ENCODE measurements around the gene ACIN1.

Gene ACIN1

DNA sequence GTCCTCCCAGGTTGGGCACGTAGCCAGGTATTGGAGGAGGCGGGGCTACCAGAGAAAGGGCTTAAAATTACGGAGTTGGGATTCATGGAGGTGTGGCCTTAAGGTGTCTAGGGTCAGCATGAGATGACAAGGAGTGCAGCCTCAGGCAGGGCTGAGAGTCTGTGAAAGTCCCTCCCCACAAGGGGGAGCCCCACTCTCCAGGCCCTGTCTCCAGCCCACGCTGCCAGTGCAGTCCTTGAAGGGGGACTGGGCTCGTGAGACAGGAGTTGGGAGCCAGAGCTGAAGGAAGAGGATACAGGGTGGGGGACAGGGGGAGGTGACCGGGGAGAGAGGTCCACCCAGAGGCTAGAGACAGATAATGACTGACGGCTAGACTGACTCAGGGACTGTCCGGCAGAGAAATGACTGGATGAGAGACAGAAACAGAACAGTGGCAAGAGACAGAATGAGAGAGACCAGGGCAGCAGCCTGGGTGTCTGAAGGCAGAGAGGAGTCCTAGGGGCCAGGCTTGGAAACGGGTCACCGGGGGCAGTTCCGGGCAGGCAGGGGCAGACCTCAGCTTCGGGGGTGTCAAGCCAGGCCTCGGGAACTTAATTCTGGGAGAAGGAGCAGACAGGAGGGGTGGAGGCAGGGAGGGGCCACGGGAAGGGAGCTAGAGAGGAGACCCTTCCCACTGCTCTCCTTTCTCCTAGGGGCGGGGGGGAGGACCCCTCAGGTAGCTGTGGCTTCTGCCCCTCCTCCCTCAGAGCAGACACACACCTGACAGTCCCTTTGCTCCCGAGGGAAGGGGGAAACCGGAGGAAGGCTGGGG is 38.6 kb downstream of the ACIN1 start:
- DNase-seq, result peak; percentile 61 to 69

DNA sequence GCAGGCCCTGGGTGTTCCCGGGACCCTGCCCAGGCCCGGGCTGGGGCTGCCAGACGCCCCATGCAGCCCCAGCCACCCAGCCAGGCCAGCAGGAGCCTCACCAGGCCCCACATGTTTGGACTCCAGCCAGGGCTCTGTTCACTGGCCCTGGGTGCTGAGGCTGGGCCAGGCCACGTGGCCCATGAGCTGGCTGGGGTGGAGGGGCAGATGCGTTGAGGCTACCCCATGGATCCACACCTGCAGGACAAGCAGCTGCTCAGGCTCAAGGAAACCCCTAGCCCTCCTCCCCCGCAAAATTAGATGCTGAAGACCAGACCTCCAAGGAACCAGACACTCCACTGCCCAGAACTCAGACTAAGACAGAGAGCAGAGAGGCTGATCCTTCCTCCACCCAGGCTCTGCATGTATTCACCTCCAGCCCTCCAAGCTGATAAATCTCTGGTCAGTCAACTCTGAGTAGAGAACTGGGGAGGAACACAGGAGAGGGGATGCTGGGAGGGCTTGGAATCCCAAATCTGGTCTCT is 39.3 kb downstream of the ACIN1 start:
- no peak for DNase-seq

DNA sequence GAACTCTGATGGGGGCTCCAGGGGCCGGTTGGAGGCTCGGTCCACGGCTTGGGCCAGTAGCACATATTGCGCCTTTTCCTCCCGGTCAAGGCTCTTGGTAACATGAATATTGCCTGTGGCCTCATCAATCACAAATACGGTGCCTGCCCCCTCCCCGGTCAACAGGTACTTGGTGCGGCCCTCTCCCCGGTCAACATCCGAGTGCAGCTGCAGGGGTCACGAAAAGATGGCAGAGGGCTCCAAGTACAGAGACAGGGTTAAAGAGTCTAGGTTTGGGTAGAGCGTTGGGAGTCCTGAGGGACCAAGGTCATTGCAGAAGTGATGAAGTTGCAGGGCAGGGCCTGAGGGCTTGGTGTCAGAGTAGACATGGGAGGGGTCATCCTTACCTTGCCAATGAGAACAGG is 39.8 kb downstream of the ACIN1 start:
- DNase-seq, result no peak

DNA sequence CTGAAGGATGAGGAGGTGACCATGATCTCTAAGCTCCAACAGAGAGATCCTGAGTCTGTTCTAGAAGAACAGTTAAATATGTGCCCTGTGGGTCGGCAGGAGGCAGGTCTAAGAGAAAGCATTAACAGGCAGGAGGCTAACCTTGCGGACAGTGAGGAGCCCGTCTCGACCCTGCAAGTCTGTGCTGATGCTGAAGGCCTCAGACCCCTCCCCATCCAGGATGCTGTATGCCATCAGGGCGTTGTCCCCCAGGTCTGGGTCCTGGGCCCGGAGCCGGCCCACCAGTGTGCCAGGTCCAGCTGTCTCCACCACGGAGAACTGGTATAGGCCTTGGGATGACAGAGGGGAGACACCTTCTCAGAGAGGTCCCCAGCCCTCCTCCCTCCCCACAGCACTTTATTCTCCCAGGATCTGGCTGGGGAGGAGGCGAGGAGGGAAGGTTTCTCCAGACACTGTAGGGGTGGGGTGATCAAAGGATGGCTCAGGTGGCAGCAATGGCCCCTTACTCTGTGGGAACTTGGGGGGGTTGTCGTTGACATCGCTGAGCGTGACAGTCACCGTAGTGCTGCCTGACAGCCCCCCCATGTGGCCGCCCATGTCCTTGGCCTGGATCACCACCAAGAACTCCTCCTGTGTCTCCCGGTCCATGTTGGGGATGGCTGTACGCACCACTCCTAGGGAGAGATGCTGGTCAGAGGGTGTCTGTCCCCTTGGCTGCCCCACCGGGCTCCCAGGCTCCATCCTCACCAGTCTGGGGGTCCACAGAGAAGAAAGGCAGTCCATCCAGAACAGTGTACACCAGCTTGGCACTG is 40.7 kb downstream of the ACIN1 start:
- DNase-seq, result peak in 1 of 2 experiments; percentile 20

DNA sequence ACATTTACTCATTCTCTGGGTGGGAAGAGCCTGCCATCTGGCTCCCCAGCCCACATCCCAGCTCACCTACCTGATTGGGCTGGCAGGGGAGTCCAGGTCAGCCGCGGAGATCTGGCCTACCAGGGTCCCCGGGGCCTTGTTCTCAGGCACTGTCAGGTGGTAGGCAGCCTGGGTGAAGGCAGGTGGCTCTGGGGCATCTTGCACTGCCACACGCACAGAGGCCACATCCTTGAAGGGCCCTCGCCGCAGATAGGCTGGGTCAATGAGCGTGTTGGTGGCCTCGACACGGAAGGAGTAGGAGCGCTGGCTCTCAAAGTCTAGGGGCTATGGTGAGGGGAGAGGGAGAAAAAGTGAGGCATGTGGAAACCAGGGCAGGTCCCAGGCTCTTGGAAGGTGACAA is 41.5 kb downstream of the ACIN1 start:
- no peak for DNase-seq

DNA sequence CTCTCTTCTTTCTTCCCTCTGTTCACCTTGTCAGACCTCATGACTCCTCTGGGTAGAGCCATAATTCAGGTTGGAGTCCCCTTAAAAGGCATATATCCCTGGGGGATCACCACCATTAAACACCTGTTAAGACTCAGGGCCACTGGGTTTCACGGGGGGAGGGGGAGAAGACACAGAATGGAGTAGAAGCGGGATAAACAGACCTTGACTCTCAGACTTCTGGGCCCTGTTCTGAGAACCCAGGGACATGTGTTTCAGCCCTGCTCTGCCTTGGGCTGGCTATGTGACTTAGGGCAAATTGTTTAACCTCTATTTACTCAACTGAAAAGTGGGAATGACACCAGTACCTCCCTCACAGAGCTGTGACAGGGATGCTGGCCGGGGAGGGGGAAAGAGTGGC is 42.3 kb downstream of the ACIN1 start:
- no peak for DNase-seq

DNA sequence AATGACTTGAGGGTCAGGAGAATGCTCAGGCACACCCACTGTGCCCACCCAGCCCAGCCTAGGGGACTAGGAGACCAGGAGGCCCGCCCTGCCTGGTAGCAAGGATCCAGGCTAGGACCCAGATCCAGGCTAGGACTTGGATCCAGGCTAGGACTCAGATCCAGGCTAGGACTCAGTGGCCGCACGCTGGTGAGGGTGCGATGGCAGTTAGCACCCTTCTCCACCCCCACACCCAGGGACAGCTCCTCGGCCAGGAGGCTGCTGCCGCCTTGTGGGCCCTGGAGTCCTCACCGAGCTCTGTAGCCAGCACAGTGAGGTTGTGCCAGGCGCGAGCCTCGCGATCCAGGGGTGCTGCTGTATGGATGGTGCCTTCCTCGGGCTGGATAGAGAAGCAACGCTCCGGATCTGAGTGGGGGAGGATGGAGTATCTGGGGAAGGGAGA is 42.7 kb downstream of the ACIN1 start:
- DNase-seq, result no peak

DNA sequence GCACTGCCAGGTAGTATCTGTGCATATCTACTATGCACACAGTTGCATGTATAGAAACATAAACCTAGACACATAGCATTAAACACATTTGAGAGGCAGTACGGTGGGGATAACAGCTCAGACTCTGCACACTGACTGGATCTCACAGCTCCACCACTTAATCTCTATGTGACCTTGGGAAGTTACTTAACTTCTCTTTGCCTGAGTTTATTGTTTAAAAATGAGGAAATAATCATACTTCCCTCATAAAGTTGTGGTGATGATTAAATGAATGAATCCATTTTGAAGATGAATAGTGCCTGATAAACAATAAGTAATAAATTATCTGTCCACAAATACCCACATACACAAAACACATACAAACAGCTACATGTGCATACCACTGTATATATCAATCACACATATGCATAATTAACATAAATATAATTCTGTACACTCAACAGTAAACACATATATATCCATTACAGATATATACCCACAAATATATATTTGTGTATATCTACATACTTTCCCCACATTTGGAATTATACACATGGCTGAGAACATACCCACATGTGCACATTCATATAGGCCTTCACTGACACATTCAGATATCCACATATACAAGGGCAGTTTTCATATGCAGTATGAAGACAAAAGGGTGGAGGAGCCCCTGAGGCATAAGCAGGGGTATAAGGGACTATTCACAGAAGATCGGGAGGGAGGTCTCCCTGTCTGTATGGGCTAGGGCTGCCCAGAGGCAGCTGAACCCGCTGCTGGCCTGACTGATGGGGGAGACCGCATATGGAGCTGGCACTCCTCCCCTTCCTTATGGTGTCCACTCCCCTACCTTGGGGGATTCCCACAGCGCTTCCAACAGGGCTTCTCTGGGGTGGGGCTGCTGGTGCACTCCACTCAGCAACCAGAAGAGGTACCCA is 43.5 kb downstream of the ACIN1 start:
- no peak for DNase-seq

DNA sequence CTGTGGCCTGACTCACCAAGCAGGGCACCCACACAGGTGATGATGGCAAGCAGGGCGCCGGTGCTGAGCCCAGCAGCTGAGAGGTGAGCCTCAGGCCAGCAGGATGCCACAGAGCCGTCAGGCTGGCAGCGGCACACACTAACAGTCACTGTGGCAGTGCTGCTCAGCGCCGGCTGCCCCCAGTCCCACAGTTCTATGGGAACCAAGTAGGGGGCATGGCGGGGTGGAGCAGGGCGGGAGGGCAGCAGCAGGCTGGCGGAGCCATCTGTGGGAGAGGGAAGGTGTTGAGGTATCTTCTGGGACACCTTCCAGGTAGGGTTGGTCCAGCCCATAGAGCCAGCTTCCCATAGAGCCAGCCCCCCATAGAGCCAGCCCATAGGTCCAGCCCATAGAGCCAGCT is 45.9 kb downstream of the ACIN1 start:
- DNase-seq, result no peak

DNA sequence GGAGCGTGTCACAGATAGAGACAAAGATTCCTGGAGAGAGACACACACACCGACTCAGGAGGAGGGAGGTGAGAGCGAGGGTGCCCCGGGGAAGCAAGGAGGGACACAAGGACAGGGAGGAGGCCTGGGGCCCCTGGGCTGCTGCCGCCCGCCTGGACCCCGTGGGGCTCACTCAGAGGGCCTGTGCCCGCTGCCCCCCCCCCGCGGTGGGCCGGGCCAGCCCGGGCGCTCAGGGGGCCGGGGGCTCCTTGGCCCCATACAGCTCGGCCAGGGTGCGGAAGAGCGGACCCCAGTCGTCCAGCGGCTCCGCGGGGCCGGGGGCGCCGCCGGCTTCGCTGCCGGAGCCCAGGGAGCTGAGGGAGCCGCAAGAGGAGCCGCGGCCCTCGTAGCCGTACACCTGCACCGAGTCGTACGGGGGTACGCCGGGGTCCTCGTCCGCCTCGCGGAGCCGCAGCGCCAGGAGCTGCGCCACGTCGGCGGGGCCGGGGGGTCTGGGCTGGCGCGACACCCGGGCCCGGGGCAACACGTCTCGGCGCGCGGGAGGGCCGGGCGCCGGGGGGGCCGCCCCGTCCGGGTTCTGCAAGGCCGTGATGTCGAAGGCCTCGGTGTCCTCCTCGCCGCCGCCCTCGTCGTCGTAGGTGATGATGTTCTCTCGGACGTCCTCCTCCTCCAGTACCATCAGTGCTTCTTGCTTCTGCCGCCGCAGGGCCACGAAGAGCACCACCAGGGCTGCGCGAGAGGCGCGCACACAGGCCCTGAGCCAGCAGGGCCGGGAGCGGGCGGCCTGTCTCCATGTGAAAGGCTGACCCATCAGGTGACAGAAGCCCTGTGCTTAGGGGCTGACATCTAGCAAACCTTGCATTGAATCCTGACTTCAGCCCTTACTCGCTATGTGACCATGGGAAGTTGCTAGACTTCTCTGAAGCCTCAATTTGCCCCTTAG is 46.9 kb downstream of the ACIN1 start:
- DNase-seq, result no peak

DNA sequence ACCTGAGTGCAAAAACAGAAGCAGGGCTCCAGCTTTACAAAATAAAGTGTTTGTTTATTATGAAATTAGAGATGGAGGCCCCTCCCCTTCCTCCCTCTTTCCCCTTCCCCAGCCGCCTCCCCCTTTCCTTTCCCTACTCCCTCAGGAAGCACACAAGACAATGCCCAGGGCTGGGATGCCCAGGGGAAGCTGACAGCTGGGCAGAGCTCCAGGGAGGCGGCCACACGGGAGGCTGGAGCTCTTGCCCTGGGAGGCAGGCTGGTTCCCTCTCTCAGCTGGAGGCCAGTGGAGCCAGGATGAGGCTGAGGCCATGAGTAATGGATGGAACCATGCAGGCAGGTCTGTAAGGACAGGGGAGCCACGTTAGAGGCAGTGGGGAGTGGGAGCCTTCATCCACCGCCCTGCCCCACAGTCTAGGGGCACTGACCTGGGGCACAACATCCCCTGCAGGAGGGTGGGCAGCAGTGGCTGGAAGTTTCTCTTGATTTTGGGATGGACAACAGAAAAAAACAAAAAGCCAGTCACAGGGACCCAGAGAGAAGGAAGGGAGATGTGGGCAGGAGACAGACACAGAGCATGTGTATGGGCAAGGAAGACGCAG is 47.8 kb downstream of the ACIN1 start:
- DNase-seq, result no peak

DNA sequence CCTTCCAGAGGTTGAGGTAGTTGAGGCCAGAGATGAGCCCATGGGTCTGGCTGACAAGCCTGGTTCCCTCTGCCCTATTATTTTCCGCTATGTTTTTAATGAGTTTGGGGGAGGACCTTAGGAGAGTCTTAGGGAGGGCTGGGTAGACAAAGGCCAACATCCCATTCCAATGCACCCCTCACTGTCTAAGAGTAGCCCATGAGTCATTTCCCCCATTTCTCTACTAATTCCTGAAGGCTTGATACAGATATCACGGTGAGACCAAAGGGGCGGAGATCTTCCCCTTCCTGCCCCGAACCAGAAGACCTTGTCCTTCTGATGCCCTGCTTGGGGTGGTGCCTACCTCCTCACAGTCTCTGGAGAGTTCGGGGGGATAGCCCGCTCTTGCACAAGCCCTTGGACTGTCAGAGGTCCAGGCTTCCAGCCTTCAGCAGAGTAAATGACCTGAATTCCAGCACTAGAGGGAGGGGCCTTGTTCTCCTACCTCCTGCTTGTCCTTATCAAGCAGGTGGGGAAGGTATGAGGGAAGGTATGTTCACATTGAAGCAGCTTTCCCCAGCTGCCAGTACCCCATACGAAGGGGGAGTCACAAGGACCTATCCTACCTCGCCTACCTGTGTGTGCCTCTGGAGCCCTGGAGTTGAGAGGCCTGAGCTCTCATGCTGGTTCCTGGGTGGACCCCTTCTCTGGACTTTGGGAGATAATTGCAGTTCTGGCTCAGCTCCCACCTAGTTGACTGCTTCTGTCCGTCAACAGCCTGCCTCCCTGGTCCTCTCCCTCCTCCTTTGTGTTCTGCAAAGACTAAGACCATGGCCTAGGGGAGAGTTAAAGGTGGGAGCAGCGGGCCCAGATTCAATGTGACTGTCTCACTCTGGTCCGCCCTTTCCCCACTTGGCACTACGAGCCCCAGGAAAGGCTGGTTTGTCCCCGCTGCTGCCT is 49.2 kb downstream of the ACIN1 start:
- no peak for DNase-seq

DNA sequence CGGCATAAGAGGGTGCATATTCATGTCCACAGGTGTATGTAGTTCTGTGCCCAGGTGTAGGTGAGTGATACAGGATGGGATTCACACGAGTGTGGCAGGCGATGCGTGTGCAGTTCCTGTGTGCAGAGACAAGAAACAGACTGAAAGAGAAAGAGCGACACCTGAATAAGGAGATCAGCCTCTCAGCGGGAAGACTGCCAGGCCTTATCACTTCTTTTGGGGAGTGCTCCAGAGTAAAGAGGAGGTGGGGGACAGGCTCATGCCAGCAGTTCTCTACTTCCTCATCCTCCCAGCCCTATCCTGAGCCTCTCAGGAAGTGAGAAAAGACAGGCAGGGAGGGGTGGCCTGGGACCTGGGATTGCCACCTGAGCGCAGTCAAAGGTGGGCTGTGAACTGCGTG is 50.1 kb downstream of the ACIN1 start:
- no peak for DNase-seq

DNA sequence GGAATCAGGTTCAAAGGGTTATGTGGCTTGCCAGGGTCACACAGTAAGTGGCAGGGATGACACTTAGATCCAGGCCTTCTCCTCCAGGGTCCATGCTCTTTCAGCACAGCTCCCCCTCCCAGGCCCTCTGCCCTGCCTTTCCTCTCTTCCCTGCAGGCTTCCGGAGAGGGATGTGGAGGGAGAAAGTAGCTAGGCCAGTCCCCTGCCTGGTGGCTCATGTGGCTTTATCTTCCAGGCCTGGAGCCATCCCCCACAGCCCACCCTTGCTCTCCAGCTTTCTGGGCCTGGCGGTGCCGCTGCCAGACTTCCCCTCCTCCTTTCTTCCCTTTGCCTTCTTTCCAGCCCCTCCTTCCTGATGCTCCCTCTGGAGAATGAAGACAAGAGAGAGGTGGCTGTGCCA is 51.2 kb downstream of the ACIN1 start:
- no peak for DNase-seq

DNA sequence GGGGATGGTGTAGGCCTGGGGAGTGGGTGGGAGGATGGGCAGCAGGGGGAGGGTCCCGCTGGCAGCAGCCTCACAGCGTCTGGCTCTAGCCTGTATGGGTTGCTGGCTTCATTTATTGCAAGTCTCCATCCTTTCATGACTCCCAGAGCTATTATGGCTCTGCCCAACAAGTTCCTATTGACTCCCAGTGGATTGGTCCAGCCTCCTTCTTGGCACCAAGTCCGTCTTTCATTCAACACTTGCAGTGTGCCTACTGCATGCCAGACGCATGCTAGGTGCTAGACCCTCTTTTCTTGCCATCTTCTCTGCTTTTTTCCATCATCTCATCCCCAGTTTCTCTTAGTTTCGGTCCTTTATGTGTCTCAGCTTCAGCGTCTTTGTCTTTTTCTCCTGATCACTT is 51.8 kb downstream of the ACIN1 start:
- no peak for DNase-seq

DNA sequence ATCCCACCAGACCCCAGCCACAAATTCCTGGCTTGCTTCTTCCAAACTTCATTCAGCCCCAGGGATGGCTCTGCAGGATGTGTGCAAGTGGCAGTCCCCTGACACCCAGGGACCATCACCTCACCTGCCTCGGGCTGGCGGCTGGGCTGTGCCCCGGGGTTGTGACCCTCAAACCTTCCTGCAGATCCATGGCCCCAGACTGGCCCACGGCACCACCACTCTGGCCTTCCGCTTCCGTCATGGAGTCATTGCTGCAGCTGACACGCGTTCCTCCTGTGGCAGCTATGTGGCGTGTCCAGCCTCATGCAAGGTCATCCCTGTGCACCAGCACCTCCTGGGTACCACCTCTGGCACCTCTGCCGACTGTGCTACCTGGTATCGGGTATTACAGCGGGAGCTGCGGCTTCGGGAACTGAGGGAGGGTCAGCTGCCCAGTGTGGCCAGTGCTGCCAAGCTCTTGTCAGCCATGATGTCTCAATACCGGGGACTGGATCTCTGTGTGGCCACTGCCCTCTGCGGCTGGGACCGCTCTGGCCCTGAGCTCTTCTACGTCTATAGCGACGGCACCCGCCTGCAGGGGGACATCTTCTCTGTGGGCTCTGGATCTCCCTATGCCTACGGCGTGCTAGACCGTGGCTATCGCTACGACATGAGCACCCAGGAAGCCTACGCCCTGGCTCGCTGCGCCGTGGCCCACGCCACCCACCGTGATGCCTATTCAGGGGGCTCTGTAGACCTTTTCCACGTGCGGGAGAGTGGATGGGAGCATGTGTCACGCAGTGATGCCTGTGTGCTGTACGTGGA is 52.6 kb downstream of the ACIN1 start, which contains the start of gene PSMB11:
TSS of gene PSMB11 (plus strand) at position 51 of the 804 bp plus-strand sequence. CDS start at position 65, 14 bp downstream.
- DNase-seq, result no peak

DNA sequence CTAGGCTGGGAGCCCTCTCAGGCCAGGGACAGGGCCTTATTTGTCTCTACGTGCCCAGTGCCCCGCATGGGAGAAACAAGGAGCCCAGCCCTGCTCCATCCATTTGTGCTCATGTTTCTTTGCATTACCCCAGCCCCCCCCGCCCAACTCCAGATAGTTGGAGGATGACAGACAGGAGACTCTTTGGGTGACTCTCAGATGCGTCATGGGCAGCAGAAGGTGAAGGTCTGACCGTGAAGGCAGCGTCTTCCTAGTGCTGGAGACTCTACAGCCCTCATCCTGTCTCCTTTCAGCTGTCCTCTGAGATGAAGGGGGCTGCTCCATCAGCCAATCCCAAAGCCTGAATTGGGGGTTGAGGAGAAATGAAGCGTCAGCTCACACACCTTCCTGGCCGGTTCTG is 53.2 kb downstream of the ACIN1 start:
- no peak for DNase-seq

DNA sequence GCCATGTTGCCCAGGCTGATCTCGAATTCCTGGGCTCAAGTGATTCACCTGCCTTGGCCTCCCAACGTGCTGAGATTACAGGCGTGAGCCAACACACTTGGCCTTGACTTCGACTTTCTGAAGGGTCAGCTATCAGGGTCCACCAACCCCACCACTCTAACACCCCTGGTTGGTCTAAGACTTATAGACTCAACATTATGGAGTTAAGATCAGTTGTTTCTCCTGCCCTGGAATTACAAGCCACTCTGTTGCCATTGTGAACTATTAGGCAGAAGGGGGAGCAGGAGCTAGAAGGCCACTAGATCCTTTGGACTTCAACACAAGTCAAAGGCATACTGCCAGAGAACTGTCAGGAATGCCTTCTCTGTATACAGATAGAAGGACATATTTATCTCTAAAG is 54.8 kb downstream of the ACIN1 start:
- no peak for DNase-seq
